ENCODE data around the gene PDXP.

PDXP gene

GRCh38 chr22:37697538-37697835 lies 39.0 kb downstream of the PDXP start:
- no peak for DNase-seq (ENCODE audit: low read depth in 2 of 2)

GRCh38 chr22:37701141-37701786 lies 42.7 kb downstream of the PDXP start:
- no peak for DNase-seq (ENCODE audit: low read depth in 2 of 2)

DNA sequence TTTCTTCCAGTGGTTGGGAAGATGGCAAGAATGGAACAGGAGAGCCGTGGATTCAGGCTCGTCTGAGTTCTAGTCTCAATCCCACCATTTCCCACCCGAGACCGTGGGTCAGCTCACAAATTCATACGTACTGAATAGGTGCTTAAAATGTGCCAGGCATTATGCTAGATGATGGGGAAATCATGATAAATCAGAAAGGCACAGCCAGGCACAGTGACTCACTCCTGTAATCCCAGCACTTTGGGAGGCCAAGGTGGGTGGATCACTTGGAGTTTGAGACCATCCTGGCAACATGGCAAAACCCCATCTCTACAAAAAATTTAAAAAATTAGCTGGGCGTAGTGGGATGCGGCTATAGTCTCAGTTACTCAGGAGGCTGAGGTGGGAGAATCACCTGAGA lies 45.4 kb downstream of the PDXP start:
- no peak for DNase-seq (ENCODE audit: low read depth in 2 of 2)

DNA sequence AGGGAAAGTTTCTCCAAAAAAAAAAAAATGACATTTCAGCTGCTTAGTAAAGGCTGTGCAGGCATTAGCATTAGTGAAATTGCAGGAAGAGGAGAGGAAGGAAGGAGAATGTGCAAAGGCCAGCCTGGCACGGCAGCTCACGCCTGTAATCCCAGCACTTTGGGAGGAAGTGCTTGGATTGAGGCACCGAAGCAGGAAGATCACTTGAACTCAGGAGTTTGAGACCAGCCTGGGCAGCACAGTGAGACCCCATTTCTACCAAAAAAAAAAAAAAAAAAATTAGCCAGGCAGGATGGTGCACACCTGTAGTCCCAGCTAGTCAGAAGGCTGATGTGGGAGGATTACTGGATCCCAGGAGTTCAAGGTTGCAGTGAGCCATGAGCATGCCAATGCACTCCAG lies 46.1 kb downstream of the PDXP start:
- DNase-seq (ENCODE audit: low read depth in 2 of 2), result no peak

DNA sequence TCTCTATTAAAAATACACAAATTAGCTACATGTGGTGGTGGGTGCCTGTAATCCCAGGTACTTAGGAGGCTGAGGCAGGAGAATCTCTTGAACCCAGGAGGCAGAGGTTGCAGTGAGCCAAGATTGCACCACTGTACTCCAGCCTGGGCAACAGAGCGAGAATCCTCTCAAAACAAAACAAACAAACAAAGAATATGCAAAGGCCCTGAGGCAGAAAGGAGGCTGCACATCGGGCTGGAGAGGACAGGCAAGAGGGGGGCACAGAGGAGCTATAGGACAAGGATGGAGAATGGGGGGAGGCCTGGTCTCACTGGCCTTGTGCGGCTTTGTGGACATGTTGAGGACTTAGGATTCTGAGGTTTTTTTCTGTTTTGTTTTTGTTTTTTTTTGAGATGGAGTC lies 46.7 kb downstream of the PDXP start:
- DNase-seq (ENCODE audit: low read depth in 2 of 2), result no peak

GRCh38 chr22:37708580-37709444 lies 50.3 kb downstream of the PDXP start:
- no peak for DNase-seq (ENCODE audit: low read depth in 2 of 2)

- no peak for DNase-seq (ENCODE audit: low read depth in 2 of 2)
Measured at GRCh38 chr22:37709445-37709765, 50.9 kb downstream of the PDXP start.

DNA sequence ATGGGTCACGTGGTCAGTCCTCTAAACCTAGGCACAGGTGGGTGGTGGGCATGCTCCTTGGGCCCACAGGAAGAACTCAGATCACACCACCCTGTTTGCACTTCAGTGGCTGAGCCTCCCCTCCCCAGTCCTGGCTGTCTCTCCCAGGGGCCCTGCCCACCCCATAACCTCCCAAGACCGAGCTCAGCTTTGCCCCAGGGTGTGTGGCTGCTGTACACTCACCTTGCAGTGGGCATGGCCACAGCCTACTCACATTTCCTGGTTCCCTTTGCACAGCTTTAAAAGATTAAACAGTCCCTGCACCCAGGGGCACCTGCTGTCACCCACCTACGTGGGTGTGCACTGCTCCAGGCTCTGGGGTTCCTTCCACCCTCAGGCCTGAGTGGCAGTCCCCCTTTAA lies 52.2 kb downstream of the PDXP start:
- DNase-seq (ENCODE audit: low read depth in 2 of 2), result no peak

- no peak for DNase-seq (ENCODE audit: low read depth in 2 of 2)
Measured at GRCh38 chr22:37711490-37711889, 53.0 kb downstream of the PDXP start.

DNA sequence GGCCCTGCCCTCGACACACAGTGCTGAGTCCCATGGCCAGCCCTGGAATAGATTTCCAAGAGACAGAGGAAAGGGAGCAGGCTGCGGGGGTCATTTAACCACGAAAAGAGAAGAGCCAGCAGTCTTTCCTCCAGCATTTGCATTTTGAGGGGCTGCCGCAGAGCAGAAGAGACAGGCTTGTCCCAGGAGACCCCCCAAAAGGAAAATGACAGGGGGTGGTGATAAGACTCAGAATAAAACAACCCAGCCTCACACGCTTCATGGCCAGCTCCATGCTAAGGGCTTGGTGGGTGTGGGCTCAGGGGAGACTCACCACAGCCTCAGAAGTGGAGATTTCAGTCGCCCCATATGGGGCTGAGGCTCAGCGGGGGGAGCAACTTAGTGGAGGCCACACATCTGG lies 55.2 kb downstream of the PDXP start:
- no peak for DNase-seq (ENCODE audit: low read depth in 2 of 2)

GRCh38 chr22:37714634-37715033 lies 56.1 kb downstream of the PDXP start:
- no peak for DNase-seq (ENCODE audit: low read depth in 2 of 2)

- DNase-seq (ENCODE audit: low read depth in 2 of 2), result no peak
Measured at GRCh38 chr22:37715760-37716159, 57.2 kb downstream of the PDXP start.
